Esophagus muscularis mucosa (tissue), 4 donors: ENCODE results near the gene PEX5L. TPM values are rescaled to one million over a fixed set of nuclear protein-coding genes. Genes with fewer than 3 reads are reported as not detected.

Experiments used
- DNase-seq: peaks from one replicate; pipeline ENCODE4 v3.0.0-alpha.2; 2017; ENCODE audit errors: extremely low spot score
- H3K27ac ChIP-seq, 4 donors: fragments of 200-600 bp; sonication (generic); replicated peaks in 1 of 4; 1 replicate in 3 of 4; 2 replicates in 1 of 4; pipeline ENCODE4 v1.5.1; 2016 to 2019; ENCODE audit warnings: mild to moderate bottlenecking in 1 of 4
- H3K27me3 ChIP-seq, 4 donors: fragments of 200-600 bp; sonication (generic); one replicate each; pipeline versions ENCODE4 v1.5.1 to v1.6.0; 2016 to 2019
- H3K36me3 ChIP-seq, 4 donors: fragments of 200-600 bp; sonication (generic); one replicate each; pipeline ENCODE4 v1.5.1; 2016 to 2019
- H3K4me1 ChIP-seq, 4 donors: fragments of 200-600 bp; sonication (generic); one replicate each; pipeline ENCODE4 v1.5.1; 2016 to 2019
- H3K4me3 ChIP-seq, 4 donors: fragments of 200-600 bp; sonication (generic); 1 replicate in 2 of 4; 2 replicates in 2 of 4; pipeline ENCODE4 v1.5.1; 2016 to 2019; ENCODE audit warnings: mild to moderate bottlenecking in 4 of 4, moderate library complexity in 1 of 4
- H3K9me3 ChIP-seq, 4 donors: fragments of 200-600 bp; sonication (generic); 1 replicate in 3 of 4; 2 replicates in 1 of 4; pipeline ENCODE4 v1.5.1; 2016 to 2019
- CTCF ChIP-seq, 3 experiments: fragments of 200-600 bp in 2 of 3; fragments of 450-650 bp in 1 of 3; sonication (generic) in 2 of 3; IDR thresholded peaks; one replicate each; pipeline ENCODE4 v1.5.1; 2017 to 2019; ENCODE audit warnings: antibody characterized with exemption in 3 of 3, mild to moderate bottlenecking in 2 of 3, moderate library complexity in 1 of 3
- EP300 ChIP-seq: sonication (generic); formaldehyde crosslinking; IDR thresholded peaks from one replicate; pipeline ENCODE4 v1.6.1; 2017; ENCODE audit warnings: antibody characterized with exemption
- POLR2A ChIP-seq: fragments of 450-650 bp; IDR thresholded peaks from one replicate; pipeline ENCODE4 v1.6.1; 2017; ENCODE audit warnings: antibody characterized with exemption, moderate library complexity, mild to moderate bottlenecking, low read depth
- POLR2AphosphoS5 ChIP-seq, 2 donors: sonication (generic); formaldehyde crosslinking; IDR thresholded peaks; one replicate each; pipeline ENCODE4 v1.6.1; 2017; ENCODE audit warnings: antibody characterized with exemption in 2 of 2
- WGBS: methylation state at CpG from one replicate; pipeline ENCODE4 v1.1.5; 2018; 5-methylcytosine and 5-hydroxymethylcytosine counted together
- intact Hi-C: fragments of 100-400 bp; cut with DNase I; formaldehyde crosslinking; loops from one replicate; pipeline ENCODE4 v1.15.1; 2023
- total RNA-seq, 4 donors: library from RNA; depleted of rRNA; stranded (reverse); fragments of >200 nt; gene quantifications; one replicate each; pipeline versions ENCODE4 v1.1.0 to v1.2.1, GENCODE V29; 2016

Gene PEX5L
- total RNA-seq, 4 donors from 2014 or later = 0.06 to 0.78 TPM; not detected in 2

GRCh38 chr3:179769411-179770247 is 267.1 kb downstream of the PEX5L start:
- no peak for DNase-seq
- H3K27ac ChIP-seq = no peak overlapping the region
- 71% methylated on average over 9 of the region's 9 CpGs for WGBS
- no peaks in the 10 kb centered on the region for H3K27me3 ChIP-seq
- H3K4me1 ChIP-seq = no peaks in the 10 kb centered on the region
- H3K36me3 ChIP-seq = peaks cover 19 to 65% (median 48%) of the 10 kb centered on the region in 4 donors
- TF ChIP-seq EP300 (no peak), POLR2AphosphoS5 (IDR thresholded peaks at IDR 0.05) (no peak), CTCF (IDR thresholded peaks at IDR 0.05) (no peak), POLR2A (no peak)
- intact Hi-C loops = no loop called here
- H3K9me3 ChIP-seq = no peaks in the 10 kb centered on the region
- no peak overlapping the region for H3K4me3 ChIP-seq

GRCh38 chr3:179768080-179768479 is 268.7 kb downstream of the PEX5L start:
- no peak overlapping the region for H3K4me3 ChIP-seq
- 48% methylated on average over 3 of the region's 3 CpGs for WGBS
- H3K36me3 ChIP-seq = peaks cover 19 to 69% (median 47%) of the 10 kb centered on the region in 4 donors
- H3K27ac ChIP-seq = no peak overlapping the region
- H3K4me1 ChIP-seq = no peaks in the 10 kb centered on the region
- no peaks in the 10 kb centered on the region for H3K27me3 ChIP-seq
- H3K9me3 ChIP-seq = no peaks in the 10 kb centered on the region
- no peak for DNase-seq
- intact Hi-C loops = no loop called here
- TF ChIP-seq EP300 (no peak), POLR2A (no peak), CTCF (IDR thresholded peaks at IDR 0.05) (no peak), POLR2AphosphoS5 (IDR thresholded peaks at IDR 0.05) (no peak)

- Histone ChIP-seq H3K27me3 (no peaks in the 10 kb centered on the region), H3K9me3 (no peaks in the 10 kb centered on the region), H3K4me3 (no peak overlapping the region), H3K36me3 (peaks cover 19 to 70% (median 51%) of the 10 kb centered on the region in 4 donors), H3K27ac (no peak overlapping the region), H3K4me1 (no peaks in the 10 kb centered on the region)
- no peak for TF ChIP-seq CTCF (IDR thresholded peaks at IDR 0.05)
- no peak for TF ChIP-seq POLR2AphosphoS5 (IDR thresholded peaks at IDR 0.05)
- TF ChIP-seq POLR2A = no peak
- no peak for TF ChIP-seq EP300
- 96% methylated on average over 4 of the region's 4 CpGs for WGBS
- DNase-seq = no peak
- intact Hi-C loops = no loop called here
Observed at GRCh38 chr3:179766416-179767133, 270.2 kb downstream of the PEX5L start.

- H3K27ac ChIP-seq = no peak overlapping the region
- WGBS = 86% methylated on average over 2 of the region's 2 CpGs
- intact Hi-C loops = no loop called here
- no peak overlapping the region for H3K4me3 ChIP-seq
- H3K27me3 ChIP-seq = no peaks in the 10 kb centered on the region
- peaks cover 19 to 74% (median 59%) of the 10 kb centered on the region in 4 donors for H3K36me3 ChIP-seq
- H3K4me1 ChIP-seq = no peaks in the 10 kb centered on the region
- no peaks in the 10 kb centered on the region for H3K9me3 ChIP-seq
- TF ChIP-seq EP300 (no peak), POLR2A (no peak), CTCF (IDR thresholded peaks at IDR 0.05) (no peak), POLR2AphosphoS5 (IDR thresholded peaks at IDR 0.05) (no peak)
- DNase-seq = no peak
Observed at GRCh38 chr3:179765396-179765795, 271.3 kb downstream of the PEX5L start.
